PC-3 (cell line): ENCODE results near the gene SAMM50.

Experiments used
- CTCF ChIP-seq: fragments of 300-600 bp; sonication (generic); conservative IDR thresholded peaks from 2 replicates; pipeline ENCODE4 v1.5.1; 2017; ENCODE audit warnings: antibody characterized with exemption, low read depth, mild to moderate bottlenecking, low read length
- EZH2 ChIP-seq: fragments of 300-600 bp; sonication (generic); IDR thresholded peaks from one replicate; pipeline ENCODE4 v1.6.1; 2017; ENCODE audit warnings: antibody characterized with exemption, mild to moderate bottlenecking, low read length; ENCODE audit not compliant: unreplicated experiment
- EZH2phosphoT487 ChIP-seq: fragments of 300-600 bp; sonication (generic); IDR thresholded peaks from 2 replicates; pipeline ENCODE4 v1.6.1; 2018; ENCODE audit warnings: mild to moderate bottlenecking, antibody characterized with exemption, low read length, borderline replicate concordance

DNA sequence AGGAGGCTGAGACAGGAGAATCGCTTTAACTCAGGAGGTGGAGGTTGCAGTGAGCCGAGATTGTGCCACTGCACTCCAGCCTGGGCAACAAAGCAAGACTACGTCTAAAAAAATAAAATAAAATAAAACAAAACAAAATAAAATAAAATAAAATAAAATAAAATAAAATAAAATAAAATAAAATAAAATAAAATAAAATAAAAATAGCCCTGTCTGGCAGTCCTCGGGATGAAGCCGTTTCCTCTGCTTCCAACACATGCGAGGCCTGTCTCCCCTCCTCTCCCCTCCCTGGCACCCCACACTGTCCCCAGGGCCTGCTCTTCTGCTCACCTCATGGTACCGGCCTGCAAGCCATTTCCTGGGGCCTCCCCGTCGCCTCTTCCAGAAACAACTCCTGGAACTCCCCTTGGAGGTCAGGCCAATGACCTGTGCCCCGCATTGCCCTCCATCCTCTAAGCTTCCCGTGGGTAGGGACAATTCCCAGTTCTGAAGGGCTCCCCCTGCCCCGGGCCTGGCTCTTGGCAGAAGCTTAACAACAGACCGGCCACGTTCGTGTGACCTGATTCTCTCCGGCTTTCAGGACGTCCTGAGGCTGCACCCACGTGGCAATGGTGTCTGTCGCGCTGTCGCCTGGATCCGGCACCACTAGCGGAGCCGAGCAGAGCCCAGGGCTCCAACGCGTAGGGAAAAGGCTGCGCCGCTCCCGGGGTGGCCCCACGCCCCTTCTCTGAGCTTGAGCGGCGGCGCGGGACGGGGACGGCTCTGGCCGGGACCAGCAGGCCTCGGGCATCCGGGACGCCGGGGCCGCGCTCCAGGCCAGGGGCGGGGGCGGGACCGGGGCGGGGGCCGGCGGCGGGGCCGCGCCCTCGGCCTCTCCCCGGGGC lies 68.4 kb downstream of the SAMM50 start:
- TF ChIP-seq CTCF (no peak), EZH2 (no peak), EZH2phosphoT487 (no peak)
